CD4-positive, alpha-beta T cell treated with Interleukin-6 for 4 hours (primary cell): Measurements from ENCODE around the gene RPTOR.
"Not testable (repeated sequence)": the region's sequence is repeated elsewhere in the genome, so short reads cannot be mapped to it uniquely, and the experiment has no call there.

ENCODE experiments used
- DNase-seq: peaks from one replicate; pipeline ENCODE4 v3.0.0-alpha.2; 2020; ENCODE audit warnings: mixed read lengths

Gene RPTOR

GRCh38 chr17:80558046-80558445 lies 13.4 kb downstream of the RPTOR start:
- DNase-seq: no peak

GRCh38 chr17:80559825-80560251 lies 15.2 kb downstream of the RPTOR start:
- DNase-seq: no peak

- no peak for DNase-seq
These were observed 17.0 kb downstream of the RPTOR start for GRCh38 chr17:80561541-80562114.

GRCh38 chr17:80564545-80564944 lies 19.9 kb downstream of the RPTOR start:
- no peak for DNase-seq

GRCh38 chr17:80565343-80566053 lies 20.9 kb downstream of the RPTOR start:
- no peak for DNase-seq

GRCh38 chr17:80566054-80566400 lies 21.4 kb downstream of the RPTOR start:
- DNase-seq: no peak

GRCh38 chr17:80568246-80568645 lies 23.6 kb downstream of the RPTOR start:
- DNase-seq: no peak

- DNase-seq: no peak
These were observed 25.3 kb downstream of the RPTOR start for GRCh38 chr17:80569924-80570323.

- no peak for DNase-seq
These were observed 29.1 kb downstream of the RPTOR start for GRCh38 chr17:80573701-80574100.

- no peak for DNase-seq
These were observed 29.9 kb downstream of the RPTOR start for GRCh38 chr17:80574496-80574895.

- DNase-seq: peak; percentile 96
These were observed 30.6 kb downstream of the RPTOR start for GRCh38 chr17:80575057-80575875.

GRCh38 chr17:80577876-80578570 lies 33.4 kb downstream of the RPTOR start:
- no peak for DNase-seq

- DNase-seq: not testable (repeated sequence)
These were observed 34.2 kb downstream of the RPTOR start for GRCh38 chr17:80578668-80579388.

GRCh38 chr17:80582165-80582564 lies 37.5 kb downstream of the RPTOR start:
- DNase-seq: no peak

GRCh38 chr17:80584176-80584905 lies 39.7 kb downstream of the RPTOR start:
- DNase-seq: no peak

- no peak for DNase-seq
These were observed 41.5 kb downstream of the RPTOR start for GRCh38 chr17:80585890-80586845.

- no peak for DNase-seq
These were observed 42.2 kb downstream of the RPTOR start for GRCh38 chr17:80586846-80587228.

GRCh38 chr17:80588702-80589383 lies 44.2 kb downstream of the RPTOR start:
- DNase-seq: no peak

GRCh38 chr17:80591788-80592187 lies 47.1 kb downstream of the RPTOR start:
- no peak for DNase-seq

GRCh38 chr17:80592243-80592642 lies 47.6 kb downstream of the RPTOR start:
- DNase-seq: no peak
